DOHH2 (cell line): Measurements from ENCODE around the gene MYCN.

Experiments used
- EZH2phosphoT487 ChIP-seq: fragments of 200-600 bp; sonication (generic); IDR thresholded peaks from 2 replicates; pipeline ENCODE4 v1.6.1; 2017; ENCODE audit warnings: borderline replicate concordance, mild to moderate bottlenecking, antibody characterized with exemption, low read length, moderate library complexity, mixed read lengths
- TF ChIP-seq, protein P1 (sequence below): fragments of 200-600 bp; sonication (generic); IDR thresholded peaks from one replicate; pipeline ENCODE4 v1.5.1; 2014; ENCODE audit warnings: antibody characterized with exemption, mild to moderate bottlenecking, low read depth, low read length; ENCODE audit not compliant: poor library complexity, severe bottlenecking

DNA sequence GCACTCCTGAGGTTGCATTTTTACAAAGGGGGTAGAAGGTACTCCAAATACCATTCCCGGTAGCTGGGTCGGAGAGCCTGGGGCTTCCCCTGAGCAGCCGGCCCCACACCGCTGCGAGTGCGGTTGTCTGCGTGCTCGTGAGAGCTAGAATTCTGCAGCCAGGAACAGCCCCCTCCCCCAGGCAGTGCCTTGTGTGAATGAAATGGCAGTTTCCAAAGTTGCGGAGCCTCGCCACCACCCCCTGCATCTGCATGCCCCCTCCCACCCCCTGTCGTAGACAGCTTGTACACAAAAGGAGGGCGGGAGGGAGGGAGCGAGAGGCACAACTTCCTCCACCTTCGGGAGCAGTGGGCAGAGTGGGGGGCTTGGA lies 1.1 kb downstream of the MYCN start:
- TF ChIP-seq EZH2phosphoT487: no peak
- TF ChIP-seq, protein P1, sequence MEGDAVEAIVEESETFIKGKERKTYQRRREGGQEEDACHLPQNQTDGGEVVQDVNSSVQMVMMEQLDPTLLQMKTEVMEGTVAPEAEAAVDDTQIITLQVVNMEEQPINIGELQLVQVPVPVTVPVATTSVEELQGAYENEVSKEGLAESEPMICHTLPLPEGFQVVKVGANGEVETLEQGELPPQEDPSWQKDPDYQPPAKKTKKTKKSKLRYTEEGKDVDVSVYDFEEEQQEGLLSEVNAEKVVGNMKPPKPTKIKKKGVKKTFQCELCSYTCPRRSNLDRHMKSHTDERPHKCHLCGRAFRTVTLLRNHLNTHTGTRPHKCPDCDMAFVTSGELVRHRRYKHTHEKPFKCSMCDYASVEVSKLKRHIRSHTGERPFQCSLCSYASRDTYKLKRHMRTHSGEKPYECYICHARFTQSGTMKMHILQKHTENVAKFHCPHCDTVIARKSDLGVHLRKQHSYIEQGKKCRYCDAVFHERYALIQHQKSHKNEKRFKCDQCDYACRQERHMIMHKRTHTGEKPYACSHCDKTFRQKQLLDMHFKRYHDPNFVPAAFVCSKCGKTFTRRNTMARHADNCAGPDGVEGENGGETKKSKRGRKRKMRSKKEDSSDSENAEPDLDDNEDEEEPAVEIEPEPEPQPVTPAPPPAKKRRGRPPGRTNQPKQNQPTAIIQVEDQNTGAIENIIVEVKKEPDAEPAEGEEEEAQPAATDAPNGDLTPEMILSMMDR: no peak
